ENCODE results near the gene WEE1.
"Not testable (repeated sequence)": the region's sequence is repeated elsewhere in the genome, so short reads cannot be mapped to it uniquely, and the experiment has no call there.

WEE1 gene

DNA sequence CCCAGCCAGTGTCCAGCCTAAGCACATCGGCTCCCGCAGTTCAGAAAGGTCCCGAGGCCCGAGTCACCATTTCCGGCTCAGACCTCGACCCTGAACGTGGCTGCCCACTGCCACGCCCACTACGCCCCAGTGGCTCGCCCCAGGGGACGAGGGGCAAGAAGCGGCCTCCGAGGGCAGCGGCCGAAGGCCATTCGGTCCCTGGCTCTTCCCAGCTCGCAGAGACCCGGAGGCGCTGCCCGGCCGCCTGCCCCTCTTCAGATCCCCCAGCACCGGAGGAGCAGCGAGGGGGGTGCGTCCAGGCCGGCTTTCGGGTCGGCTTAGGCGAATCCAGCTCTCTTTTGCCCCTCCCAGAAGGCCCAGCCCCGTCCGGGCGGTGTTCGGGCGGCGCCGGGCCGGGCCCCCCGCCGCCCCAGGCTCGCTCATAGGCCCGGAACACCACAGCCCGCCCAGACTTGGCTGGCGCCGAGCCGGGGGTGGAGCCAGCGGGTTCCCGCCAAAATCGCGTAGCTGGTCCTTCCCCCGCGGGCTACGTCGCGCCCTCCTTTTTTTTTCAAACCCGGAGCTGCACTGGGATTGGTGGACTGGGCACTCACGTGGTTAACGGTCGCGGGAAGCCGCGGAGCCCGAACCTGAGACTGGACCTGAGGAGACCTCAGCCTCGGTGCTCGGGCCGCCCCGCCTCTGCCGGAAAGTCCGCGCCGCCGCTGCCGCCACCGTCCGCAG, at the start of gene WEE1:
Gene WEE1, plus strand, starts transcription at position 619 of the 723 bp plus-strand sequence. CDS start 264 bp downstream, outside the sequence.
- DNase-seq (ENCODE audit: low spot score), result peak; percentile 96

DNA sequence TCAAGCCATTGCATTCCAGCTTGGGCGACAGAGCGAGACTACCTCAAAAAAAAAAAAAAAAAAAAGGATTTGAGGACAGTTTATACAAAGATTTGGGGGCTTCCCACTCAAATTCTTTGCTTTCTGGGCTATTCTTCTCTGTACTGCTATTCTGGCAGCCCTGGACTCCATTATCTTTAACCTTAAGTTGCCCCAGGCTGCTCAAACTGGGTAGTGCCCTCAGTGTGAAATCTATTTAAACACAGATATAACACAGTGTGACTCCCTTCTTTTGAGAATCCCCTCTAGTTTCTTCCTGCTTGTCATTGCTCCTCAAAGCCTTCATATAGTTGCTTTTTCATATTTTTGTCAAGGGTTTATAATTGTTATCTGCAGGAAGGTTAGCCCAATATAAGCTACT, 49.5 kb upstream of the WEE1 start:
- DNase-seq (ENCODE audit: low spot score), result no peak

DNA sequence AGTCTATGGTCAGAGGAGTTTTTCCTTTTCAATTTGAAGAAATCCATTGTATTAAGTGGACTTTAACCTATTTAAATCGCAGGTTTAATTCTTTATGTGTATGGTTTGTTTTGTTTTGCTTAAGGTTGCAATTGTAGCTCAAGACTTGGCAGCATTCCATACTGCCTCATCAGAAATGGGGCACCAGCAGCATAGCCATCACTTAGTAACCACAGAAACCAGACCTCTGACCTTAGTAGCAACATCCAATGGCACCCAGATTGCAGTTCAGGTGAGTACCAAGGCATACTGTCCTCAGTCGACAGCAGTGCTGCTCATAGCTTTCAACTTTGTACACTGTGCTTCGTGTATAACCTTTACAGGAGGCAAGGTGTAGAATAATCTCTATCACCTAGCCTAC, 48.4 kb upstream of the WEE1 start:
- DNase-seq (ENCODE audit: low spot score), result no peak

DNA sequence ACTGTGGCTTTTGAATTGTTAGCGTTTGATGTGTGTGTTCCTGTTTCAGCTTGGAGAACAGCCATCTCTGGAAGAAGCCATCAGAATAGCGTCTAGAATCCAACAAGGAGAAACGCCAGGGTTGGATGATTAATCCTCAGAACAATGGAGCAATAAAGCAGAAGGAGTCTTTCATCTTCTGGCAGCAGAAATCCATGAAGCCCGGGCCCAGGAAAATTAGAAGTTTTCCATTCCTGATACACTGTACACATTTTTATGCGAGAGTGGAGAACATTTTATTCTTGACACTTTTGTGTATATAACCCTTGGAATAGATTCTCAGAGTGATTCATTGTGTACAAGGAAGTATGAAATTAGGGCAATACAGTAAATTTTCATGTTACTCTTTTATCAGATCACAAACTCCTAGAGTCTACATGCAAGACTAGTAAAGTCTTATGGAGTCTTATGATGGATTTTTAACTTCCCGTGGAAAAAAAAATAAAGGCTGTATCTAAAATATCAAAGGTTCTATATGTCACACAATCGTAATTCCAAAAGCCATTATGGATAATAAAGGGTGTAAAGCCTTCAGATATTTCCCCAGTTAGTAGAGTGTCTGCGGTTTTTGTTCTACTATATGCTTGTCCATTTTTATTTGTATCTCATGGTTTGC, 45.9 kb upstream of the WEE1 start:
- peak; percentile 63 for DNase-seq (ENCODE audit: low spot score)

GRCh38 chr11:9528136-9528501, 45.4 kb upstream of the WEE1 start:
- DNase-seq (ENCODE audit: low spot score), result no peak

- DNase-seq (ENCODE audit: low spot score), result no peak
These were observed 44.7 kb upstream of the WEE1 start for GRCh38 chr11:9528573-9529333.

- DNase-seq (ENCODE audit: low spot score), result peak; percentile 40
These were observed 44.2 kb upstream of the WEE1 start for GRCh38 chr11:9529334-9529650.

GRCh38 chr11:9530020-9530621, 43.3 kb upstream of the WEE1 start:
- DNase-seq (ENCODE audit: low spot score), result no peak

GRCh38 chr11:9530901-9531625, 42.4 kb upstream of the WEE1 start:
- no peak for DNase-seq (ENCODE audit: low spot score)

- DNase-seq (ENCODE audit: low spot score), result no peak
These were observed 40.4 kb upstream of the WEE1 start for GRCh38 chr11:9533058-9533457.

- DNase-seq (ENCODE audit: low spot score), result no peak
These were observed 39.6 kb upstream of the WEE1 start for GRCh38 chr11:9533736-9534473.

- DNase-seq (ENCODE audit: low spot score), result peak; percentile 78
These were observed 38.2 kb upstream of the WEE1 start for GRCh38 chr11:9535189-9535781.

DNA sequence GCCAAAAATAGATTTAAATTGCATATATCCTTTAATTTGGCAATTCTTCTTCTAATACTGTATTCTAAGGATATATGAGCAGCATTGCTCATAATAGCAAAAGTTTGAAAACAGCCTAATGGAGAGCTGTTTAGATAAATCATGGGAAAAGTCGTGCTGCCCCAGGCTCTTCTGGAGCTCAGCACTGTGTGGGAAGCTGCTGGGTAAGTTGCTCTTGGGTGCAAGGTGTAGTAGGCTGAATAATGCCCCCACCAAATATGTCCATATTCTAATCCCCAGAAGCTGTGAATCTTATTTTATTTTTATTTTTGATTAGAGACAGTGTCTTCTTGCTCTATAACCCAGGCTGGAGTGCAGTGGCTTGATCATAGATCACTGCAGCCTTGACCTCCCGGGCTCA, 34.9 kb upstream of the WEE1 start:
- DNase-seq (ENCODE audit: low spot score), result no peak

DNA sequence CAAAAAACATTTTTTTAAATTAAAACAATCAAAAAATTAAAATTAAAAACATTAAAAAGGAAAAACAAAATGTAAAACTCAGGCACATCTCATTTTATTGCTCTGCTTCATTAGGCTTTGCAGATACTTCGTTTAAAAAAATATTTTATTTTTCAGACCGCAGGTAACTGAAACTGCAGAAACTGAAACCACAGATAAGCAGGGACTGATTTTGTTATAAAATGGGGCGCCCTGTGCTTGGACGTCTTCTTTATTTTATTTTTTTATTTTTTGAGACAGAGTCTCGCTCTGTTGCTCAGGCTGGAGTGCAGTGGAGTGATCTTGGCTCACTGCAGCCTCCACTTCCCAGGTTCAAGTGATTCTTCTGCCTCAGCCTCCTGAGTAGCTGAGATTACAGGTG, 24.3 kb upstream of the WEE1 start:
- not testable (repeated sequence) for DNase-seq (ENCODE audit: low spot score)

- no peak for DNase-seq (ENCODE audit: low spot score)
These were observed 23.3 kb upstream of the WEE1 start for GRCh38 chr11:9550191-9550628.

DNA sequence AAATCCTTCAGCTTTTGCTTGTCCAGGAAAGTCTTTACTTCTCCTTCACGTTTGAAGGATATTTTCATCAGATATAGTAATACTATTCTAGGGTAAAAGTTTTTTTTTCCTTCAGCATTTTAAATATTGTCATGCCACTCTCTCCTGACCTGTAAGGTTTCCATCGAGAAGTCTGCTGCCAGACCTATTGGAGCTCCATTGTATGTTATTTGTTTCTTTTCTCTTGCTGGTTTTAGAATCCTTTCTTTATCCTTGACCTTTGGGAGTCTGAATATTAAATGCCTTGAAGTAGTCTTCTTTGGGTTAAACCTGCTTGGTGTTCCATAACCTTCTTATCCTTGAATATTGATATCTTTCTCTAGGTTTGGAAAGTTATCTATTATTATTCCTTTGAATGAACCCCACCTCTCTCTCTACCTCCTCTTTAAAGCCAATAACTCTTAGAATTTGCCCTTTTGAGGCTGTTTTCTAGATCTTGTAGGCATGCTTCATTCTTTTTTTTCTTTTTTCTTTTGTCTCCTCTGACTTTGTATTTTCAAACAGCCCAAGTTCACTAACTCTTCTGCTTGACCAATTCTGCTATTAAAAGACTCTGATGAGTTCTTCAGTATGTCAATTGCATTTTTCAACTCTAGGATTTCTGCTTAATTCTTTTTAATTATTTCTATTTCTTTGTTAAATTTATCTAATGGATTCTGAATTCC, 12.0 kb upstream of the WEE1 start:
- DNase-seq (ENCODE audit: low spot score), result no peak

DNA sequence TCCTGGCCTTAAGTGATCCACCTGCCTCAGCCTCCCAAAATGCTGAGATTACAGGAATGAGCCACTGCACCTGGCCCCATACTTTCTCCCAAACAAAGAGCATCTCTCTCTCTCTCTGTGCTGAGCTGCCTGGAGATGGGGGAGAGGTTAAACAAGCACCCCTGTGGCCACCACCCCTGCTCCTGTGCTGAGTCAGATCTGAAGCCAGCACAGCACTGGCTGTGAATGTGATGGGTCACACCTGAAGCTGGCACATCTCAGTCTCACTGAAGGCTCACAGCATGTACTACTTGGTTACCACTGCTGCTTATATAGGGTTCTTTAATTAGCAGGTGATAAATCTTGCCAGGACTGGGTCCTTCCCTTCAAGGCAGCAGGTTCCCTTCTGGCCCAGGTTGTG, 10.8 kb upstream of the WEE1 start:
- no peak for DNase-seq (ENCODE audit: low spot score)

GRCh38 chr11:9563196-9563730, 10.2 kb upstream of the WEE1 start:
- DNase-seq (ENCODE audit: low spot score), result no peak

- DNase-seq (ENCODE audit: low spot score), result peak; percentile 94
These were observed 7.5 kb upstream of the WEE1 start for GRCh38 chr11:9565822-9566560.

All from AG08395 (cell line).